Esophagus (tissue), 2 donors: ENCODE measurements around the gene NCAPG. TPM values are rescaled to one million over a fixed set of nuclear protein-coding genes. Genes with fewer than 3 reads are reported as not detected.
A peak's percentile ranks its signal among the peaks of the same experiment; 100 is the strongest.

Source experiments
- H3K27ac ChIP-seq, 2 donors: one replicate each; pipeline ENCODE4 v1.5.1; 2013; ENCODE audit warnings: low read depth in 2 of 2, mild to moderate bottlenecking in 2 of 2, inconsistent platforms in 1 of 2, low read length in 1 of 2, moderate library complexity in 1 of 2
- H3K27me3 ChIP-seq, 2 donors: one replicate each; pipeline ENCODE4 v1.6.1; 2013; ENCODE audit warnings: low read length in 2 of 2, control low read depth in 1 of 2, mild to moderate bottlenecking in 1 of 2; ENCODE audit not compliant: insufficient read depth in 2 of 2, control insufficient read depth in 1 of 2
- H3K36me3 ChIP-seq, 2 donors: one replicate each; pipeline ENCODE4 v1.6.1; 2013; ENCODE audit warnings: low read length in 1 of 2; ENCODE audit not compliant: control insufficient read depth in 2 of 2, insufficient read depth in 2 of 2
- H3K4me1 ChIP-seq, 2 donors: one replicate each; pipeline ENCODE4 v1.6.1; 2013; ENCODE audit warnings: low read length in 1 of 2; ENCODE audit not compliant: control insufficient read depth in 2 of 2, insufficient read depth in 2 of 2
- H3K4me3 ChIP-seq, 2 donors: one replicate each; pipeline ENCODE4 v1.5.1; 2013; ENCODE audit warnings: low read length in 2 of 2, mild to moderate bottlenecking in 2 of 2, low read depth in 1 of 2, moderate library complexity in 1 of 2
- H3K9me3 ChIP-seq, 2 donors: one replicate each; pipeline ENCODE4 v1.6.1; 2013; ENCODE audit warnings: mild to moderate bottlenecking in 2 of 2, low read depth in 1 of 2, low read length in 1 of 2, moderate library complexity in 1 of 2; ENCODE audit not compliant: control insufficient read depth in 2 of 2, insufficient read depth in 1 of 2
- WGBS, 2 donors: extraction: QIAGEN DNeasy Blood & Tissue Kit; methylation state at CpG; one replicate each; pipeline ENCODE4 v1.1.7; 2013; 5-methylcytosine and 5-hydroxymethylcytosine counted together
- polyA plus RNA-seq, 2 donors: library from polyadenylated mRNA; stranded (reverse); fragments of 200-250 nt; gene quantifications; one replicate each; pipeline ENCODE4 v1.2.3, GENCODE V29; 2013
- donor health status: healthy with polysubstance abuse.
- donor health status: Bipolar disorder and iron deficiency.

The NCAPG gene
- polyA plus RNA-seq, 2 donors = 5.6 to 7.0 TPM

DNA sequence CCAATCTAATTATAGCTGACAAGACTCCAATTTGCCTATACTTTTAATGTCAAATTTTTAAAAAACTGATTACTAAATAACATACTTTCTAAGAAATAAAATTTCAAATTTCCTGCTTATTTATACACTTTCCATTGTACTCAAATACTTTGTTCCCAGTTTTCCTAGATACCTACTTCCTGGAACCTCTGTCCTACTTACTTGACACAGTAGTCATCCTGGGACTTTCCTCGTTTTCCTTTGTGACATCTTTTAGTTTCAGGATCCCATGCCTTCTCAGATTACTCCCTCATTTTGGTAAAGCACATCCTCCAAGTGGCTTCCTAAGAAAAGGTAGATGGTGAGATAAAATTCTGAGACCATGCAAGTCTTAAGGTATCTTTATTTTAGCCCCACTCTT, 16.0 kb upstream of the NCAPG start:
- no peaks in the 10 kb centered on the region for H3K4me1 ChIP-seq
- H3K36me3 ChIP-seq = peaks cover 0 to 2% of the 10 kb centered on the region in 2 donors
- no peak overlapping the region for H3K4me3 ChIP-seq
- H3K27ac ChIP-seq = no peak overlapping the region
- no peaks in the 10 kb centered on the region for H3K27me3 ChIP-seq
- H3K9me3 ChIP-seq = no peaks in the 10 kb centered on the region
- WGBS, 2 donors = 65 to 74% methylated on average over 1 of the region's 1 CpG

DNA sequence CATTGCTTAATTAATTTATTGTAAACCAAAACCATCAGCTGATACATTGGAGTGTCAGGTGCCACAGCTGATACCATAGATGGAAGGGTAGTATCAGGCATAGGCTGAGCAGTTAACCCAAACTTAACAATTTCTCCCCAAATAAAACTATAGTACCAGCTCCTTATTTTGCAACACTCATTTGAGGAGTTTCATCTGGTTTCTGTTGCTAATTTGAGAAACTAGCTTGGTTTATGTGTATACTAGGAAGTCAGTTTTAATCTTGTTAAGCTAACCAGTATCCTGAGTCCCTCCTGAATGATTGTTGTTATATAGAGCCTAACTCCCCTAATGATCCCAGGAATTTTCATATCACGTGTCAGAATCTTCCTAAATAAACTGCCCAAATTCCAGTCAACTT, 13.0 kb upstream of the NCAPG start:
- WGBS, 2 donors = 93% methylated on average over 1 of the region's 1 CpG
- no peak overlapping the region for H3K27ac ChIP-seq
- H3K36me3 ChIP-seq = peaks cover under 1 to 2% of the 10 kb centered on the region in 2 donors
- no peaks in the 10 kb centered on the region for H3K27me3 ChIP-seq
- no peaks in the 10 kb centered on the region for H3K9me3 ChIP-seq
- H3K4me1 ChIP-seq = no peaks in the 10 kb centered on the region
- no peak overlapping the region for H3K4me3 ChIP-seq

DNA sequence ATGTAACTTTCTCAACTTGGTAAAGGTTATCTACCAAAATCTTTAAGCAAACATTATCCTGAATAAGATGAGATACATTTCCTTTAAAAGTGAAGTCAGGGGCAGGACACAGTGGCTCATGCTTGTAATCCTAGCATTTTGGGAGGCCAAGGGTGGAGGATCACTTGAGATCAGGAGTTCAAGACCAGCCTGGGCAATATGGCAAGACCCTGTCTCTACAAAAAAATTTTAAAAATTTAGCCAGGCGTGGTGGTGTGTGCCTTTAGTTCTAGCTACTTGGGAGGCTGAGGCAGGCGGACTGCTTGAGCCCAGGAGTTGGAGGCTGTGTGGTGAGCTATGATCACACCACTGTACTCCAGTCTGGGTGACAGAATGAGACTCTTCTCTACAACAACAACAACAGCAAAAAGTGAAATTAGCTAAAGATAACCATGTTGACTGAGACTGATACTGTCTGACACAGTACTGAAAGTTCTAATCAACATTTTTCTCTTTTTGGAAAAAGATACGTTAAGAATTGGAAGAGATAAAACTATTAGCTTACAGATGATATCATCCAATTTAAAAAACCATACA, 5.1 kb upstream of the NCAPG start:
- Histone ChIP-seq H3K27ac (no peak overlapping the region), H3K9me3 (no peaks in the 10 kb centered on the region), H3K36me3 (peaks cover 11 to 15% of the 10 kb centered on the region in 2 donors), H3K4me3 (no peak overlapping the region), H3K27me3 (no peaks in the 10 kb centered on the region), H3K4me1 (peaks cover 0 to 2% of the 10 kb centered on the region in 2 donors)
- WGBS, 2 donors = 84 to 85% methylated on average over 3 of the region's 3 CpGs

DNA sequence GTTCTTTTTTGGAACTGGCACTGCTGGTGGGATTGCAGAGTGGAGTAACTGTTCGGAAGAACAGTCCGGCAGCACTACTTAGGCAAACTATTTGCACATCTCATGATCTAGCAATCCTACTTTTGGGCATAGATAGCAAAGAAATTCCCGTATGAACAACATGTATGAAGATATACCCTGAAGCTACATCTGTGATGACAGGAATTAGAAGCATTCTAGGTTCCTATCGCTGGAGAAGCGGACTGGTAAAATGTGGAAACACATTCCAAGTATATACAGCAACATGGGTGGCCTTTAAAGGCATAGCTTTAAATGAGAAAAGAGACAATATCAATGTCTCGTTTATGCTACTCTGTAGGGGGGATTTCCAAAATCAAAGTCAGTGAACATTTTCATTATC, 3.3 kb upstream of the NCAPG start:
- Histone ChIP-seq H3K4me3 (peak overlapping the region in 1 of 2 donors; percentile 31), H3K27ac (no peak overlapping the region), H3K27me3 (no peaks in the 10 kb centered on the region), H3K36me3 (peaks cover 11 to 15% of the 10 kb centered on the region in 2 donors), H3K9me3 (no peaks in the 10 kb centered on the region), H3K4me1 (peaks cover 2 to 4% of the 10 kb centered on the region in 2 donors)
- 28 to 37% methylated on average over 6 of the region's 6 CpGs for WGBS, 2 donors

DNA sequence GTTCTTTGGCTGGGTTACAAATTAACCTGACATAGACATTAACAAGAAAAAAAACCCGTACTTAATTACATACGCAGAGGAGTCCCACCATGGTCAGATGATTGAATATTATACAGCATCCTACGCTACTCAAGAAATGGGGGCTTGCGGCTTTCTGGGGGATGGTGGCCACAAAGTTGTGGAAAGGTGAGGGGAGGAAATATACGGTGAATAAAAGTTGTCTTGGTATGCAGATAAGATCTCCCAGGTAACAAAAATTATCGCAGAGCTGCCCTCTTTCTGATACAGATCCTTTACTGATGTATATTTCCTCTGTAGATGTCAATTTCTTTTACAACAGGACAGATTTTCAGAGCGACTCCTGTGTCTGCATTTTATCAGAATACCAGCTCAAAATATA, 1.1 kb upstream of the NCAPG start:
- H3K4me1 ChIP-seq = peaks cover 2 to 4% of the 10 kb centered on the region in 2 donors
- WGBS, 2 donors = 3 to 4% methylated on average over 7 of the region's 7 CpGs

DNA sequence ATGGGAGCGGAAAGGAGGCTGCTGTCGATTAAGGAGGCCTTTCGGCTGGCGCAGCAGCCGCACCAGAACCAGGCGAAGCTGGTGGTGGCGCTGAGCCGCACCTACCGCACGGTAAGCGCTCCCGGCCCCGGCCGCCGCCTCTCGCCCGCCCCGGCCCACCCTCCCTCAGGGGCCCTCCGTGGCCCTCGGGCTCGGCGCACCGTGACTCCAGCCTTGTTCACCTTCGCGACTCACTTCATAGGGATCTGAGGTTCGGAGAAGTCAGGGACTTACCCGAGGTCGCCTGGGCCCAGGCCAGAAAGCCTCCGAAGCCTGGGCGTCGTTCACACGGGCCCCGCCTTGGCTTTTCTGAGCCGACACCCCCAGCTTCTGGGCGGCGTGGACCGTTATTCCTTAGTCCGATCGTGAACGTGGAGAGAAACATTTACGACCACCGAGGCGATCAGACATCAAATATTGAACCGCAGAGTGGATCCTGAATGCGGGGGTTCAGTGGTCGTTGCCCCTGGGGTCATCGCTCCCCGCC, 362 bp downstream of the NCAPG start:
- WGBS, 2 donors = 1% methylated on average over 44 to 48 of the region's 48 CpGs
- Histone ChIP-seq H3K36me3 (no peaks in the 10 kb centered on the region), H3K4me1 (peaks cover 2 to 4% of the 10 kb centered on the region in 2 donors), H3K27ac (peak overlapping the region; percentile 59 to 62), H3K4me3 (peak overlapping the region; percentile 72 to 76), H3K27me3 (no peaks in the 10 kb centered on the region), H3K9me3 (no peaks in the 10 kb centered on the region)

More for the DNA sequence above, 1.1 kb upstream of the NCAPG start:
- no peaks in the 10 kb centered on the region for H3K27me3 ChIP-seq
- peak overlapping the region in 1 of 2 donors; percentile 95 for H3K27ac ChIP-seq
- H3K9me3 ChIP-seq = no peaks in the 10 kb centered on the region
- no peaks in the 10 kb centered on the region for H3K36me3 ChIP-seq
- peak overlapping the region; percentile 25 to 94 for H3K4me3 ChIP-seq

DNA sequence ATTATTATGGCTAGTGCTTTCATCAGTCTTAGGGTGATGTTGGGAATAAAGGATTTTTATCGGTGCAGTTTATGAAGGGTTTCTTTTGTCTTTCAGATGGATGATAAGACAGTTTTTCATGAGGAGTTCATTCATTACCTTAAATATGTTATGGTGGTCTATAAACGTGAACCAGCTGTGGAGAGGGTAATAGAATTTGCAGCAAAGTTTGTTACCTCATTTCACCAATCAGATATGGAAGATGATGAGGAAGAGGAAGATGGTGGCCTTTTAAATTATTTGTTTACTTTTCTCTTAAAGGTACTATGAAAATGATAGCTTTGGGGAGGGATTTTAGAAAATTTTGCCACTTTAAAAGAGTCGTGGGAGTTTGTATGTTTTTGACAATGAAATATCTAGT, 1.3 kb downstream of the NCAPG start:
- Histone ChIP-seq H3K27ac (no peak overlapping the region), H3K27me3 (no peaks in the 10 kb centered on the region)

DNA sequence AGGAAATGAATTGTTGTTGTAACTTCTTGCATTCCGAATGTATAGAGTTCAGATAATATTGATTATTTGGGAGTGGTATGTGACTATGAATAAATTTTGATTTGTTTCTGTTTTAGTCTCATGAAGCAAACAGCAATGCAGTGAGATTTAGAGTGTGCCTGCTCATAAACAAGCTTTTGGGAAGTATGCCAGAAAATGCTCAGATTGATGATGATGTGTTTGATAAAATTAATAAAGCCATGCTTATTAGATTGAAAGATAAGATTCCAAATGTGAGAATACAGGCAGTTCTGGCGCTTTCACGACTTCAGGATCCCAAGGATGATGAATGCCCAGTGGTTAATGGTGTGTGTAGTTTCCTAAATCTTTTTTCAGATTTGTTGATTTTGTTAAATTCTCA, 2.0 kb downstream of the NCAPG start:
- Histone ChIP-seq H3K27ac (no peak overlapping the region), H3K27me3 (no peaks in the 10 kb centered on the region), H3K4me1 (peaks cover 0 to 4% of the 10 kb centered on the region in 2 donors), H3K9me3 (no peaks in the 10 kb centered on the region), H3K4me3 (no peak overlapping the region), H3K36me3 (no peaks in the 10 kb centered on the region)
- WGBS, 2 donors = 65 to 66% methylated on average over 3 of the region's 3 CpGs

More for the DNA sequence above, 1.3 kb downstream of the NCAPG start:
- Histone ChIP-seq H3K4me3 (peak overlapping the region in 1 of 2 donors; percentile 76), H3K36me3 (no peaks in the 10 kb centered on the region), H3K9me3 (no peaks in the 10 kb centered on the region), H3K4me1 (peaks cover 2 to 4% of the 10 kb centered on the region in 2 donors)
- WGBS, 2 donors = 10 to 11% methylated on average over 3 of the region's 3 CpGs

DNA sequence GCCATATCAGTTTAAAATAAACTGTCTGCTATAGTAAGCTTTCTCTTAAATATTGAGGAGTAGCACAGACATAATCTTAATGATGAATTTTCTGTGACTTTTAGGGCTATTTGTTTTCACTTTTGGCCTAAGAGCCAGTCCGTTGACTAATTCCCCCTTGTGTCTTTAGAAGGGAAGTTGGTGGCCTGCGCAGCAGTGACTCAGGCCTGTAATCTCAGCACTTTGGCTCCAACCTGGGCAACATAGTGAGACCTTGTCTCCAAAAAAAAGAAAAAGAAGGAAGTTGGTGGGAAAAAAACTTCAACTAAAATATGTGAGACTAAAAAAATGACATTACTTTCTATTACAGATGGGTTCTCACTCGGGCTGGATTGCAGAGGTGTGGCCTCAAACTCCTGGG, 3.4 kb downstream of the NCAPG start:
- WGBS, 2 donors = 71 to 79% methylated on average over 3 of the region's 3 CpGs
- H3K4me3 ChIP-seq = no peak overlapping the region
- no peaks in the 10 kb centered on the region for H3K27me3 ChIP-seq
- H3K4me1 ChIP-seq = peaks cover 0 to 4% of the 10 kb centered on the region in 2 donors
- no peaks in the 10 kb centered on the region for H3K36me3 ChIP-seq
- H3K9me3 ChIP-seq = no peaks in the 10 kb centered on the region
- no peak overlapping the region for H3K27ac ChIP-seq

DNA sequence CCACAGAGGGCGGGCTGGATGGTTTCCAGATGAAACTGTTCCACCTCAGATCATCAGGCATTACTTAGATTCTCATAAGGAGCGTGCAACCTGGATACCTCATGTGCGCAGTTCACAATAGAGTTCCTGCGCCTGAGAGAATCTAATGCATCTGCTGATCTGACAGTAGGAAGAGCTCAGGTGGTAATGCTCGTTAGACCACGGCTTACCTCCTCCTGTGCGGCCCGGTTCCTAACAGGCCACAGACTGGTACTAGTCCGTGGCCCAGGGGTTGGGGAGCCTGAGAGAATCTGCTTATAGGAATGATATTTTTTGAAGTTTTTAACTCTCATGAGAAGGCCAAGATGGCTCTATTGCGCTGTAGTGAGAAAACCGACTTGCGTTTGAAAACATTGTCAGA, 5.4 kb downstream of the NCAPG start:
- Histone ChIP-seq H3K4me3 (no peak overlapping the region), H3K27me3 (no peaks in the 10 kb centered on the region), H3K36me3 (no peaks in the 10 kb centered on the region), H3K4me1 (peaks cover 0 to 3% of the 10 kb centered on the region in 2 donors), H3K27ac (no peak overlapping the region), H3K9me3 (no peaks in the 10 kb centered on the region)
- WGBS, 2 donors = 96% methylated on average over 12 of the region's 12 CpGs
